Gastroesophageal sphincter (tissue), 4 donors: ENCODE measurements around the gene GOLGA6L9. TPM values are rescaled to one million over a fixed set of nuclear protein-coding genes. Genes with fewer than 3 reads are reported as not detected.
"Not testable (repeated sequence)": the region's sequence is repeated elsewhere in the genome, so short reads cannot be mapped to it uniquely, and the experiment has no call there.

Experiments used
- ATAC-seq: fragments of 150-250 bp; one replicate; pipeline ENCODE4 v1.9.1; 2016; ENCODE audit warnings: mild to moderate bottlenecking, moderate library complexity
- H3K27ac ChIP-seq, 4 donors: fragments of 200-600 bp; sonication (generic) in 3 of 4; 1 replicate in 3 of 4; 2 replicates in 1 of 4; pipeline ENCODE4 v1.5.1; 2016 to 2019
- H3K27me3 ChIP-seq: fragments of 200-600 bp; sonication (generic); one replicate; pipeline ENCODE4 v1.5.1; 2019
- H3K36me3 ChIP-seq, 2 donors: fragments of 200-600 bp; sonication (generic); one replicate each; pipeline ENCODE4 v1.5.1; 2019; ENCODE audit warnings: control low read depth in 1 of 2
- H3K4me1 ChIP-seq, 3 donors: fragments of 200-600 bp; sonication (generic); 1 replicate in 2 of 3; 2 replicates in 1 of 3; pipeline ENCODE4 v1.5.1; 2016 to 2019; ENCODE audit warnings: control low read depth in 2 of 3
- H3K4me3 ChIP-seq, 2 donors: fragments of 200-600 bp; sonication (generic); one replicate each; pipeline ENCODE4 v1.5.1; 2019; ENCODE audit warnings: mild to moderate bottlenecking in 1 of 2, moderate library complexity in 1 of 2
- H3K9me3 ChIP-seq, 3 donors: fragments of 200-600 bp; sonication (generic); one replicate each; pipeline ENCODE4 v1.5.1; 2017 to 2019; ENCODE audit warnings: control low read depth in 2 of 3
- CTCF ChIP-seq, 4 experiments: fragments of 200-600 bp in 2 of 4; fragments of 450-650 bp in 2 of 4; sonication (generic) in 1 of 4; IDR thresholded peaks; one replicate each; pipeline ENCODE4 v1.5.1; 2017 to 2019; ENCODE audit warnings: antibody characterized with exemption in 4 of 4, mild to moderate bottlenecking in 2 of 4, moderate library complexity in 2 of 4
- EP300 ChIP-seq: sonication (generic); formaldehyde crosslinking; IDR thresholded peaks from one replicate; pipeline ENCODE4 v1.6.1; 2017; ENCODE audit warnings: antibody characterized with exemption, mild to moderate bottlenecking
- POLR2A ChIP-seq, 2 donors: fragments of 450-650 bp; IDR thresholded peaks; one replicate each; pipeline ENCODE4 v1.6.1; 2017; ENCODE audit warnings: antibody characterized with exemption in 2 of 2, mild to moderate bottlenecking in 2 of 2, moderate library complexity in 1 of 2
- POLR2AphosphoS5 ChIP-seq: sonication (generic); formaldehyde crosslinking; IDR thresholded peaks from one replicate; pipeline ENCODE4 v1.6.1; 2017; ENCODE audit warnings: antibody characterized with exemption
- WGBS, 2 donors: methylation state at CpG; one replicate each; pipeline ENCODE4 v1.1.5; 2018; ENCODE audit warnings: low coverage in 1 of 2; 5-methylcytosine and 5-hydroxymethylcytosine counted together
- total RNA-seq, 4 donors: library from RNA; depleted of rRNA; stranded (reverse); fragments of >200 nt; gene quantifications; one replicate each; pipeline ENCODE4 v1.1.0, GENCODE V29; 2016

Gene GOLGA6L9
- total RNA-seq, 4 donors from 2014 or later, result 1.4 to 6.7 (median 2.6) TPM

- ATAC-seq, result no peak
Observed at GRCh38 chr15:82398785-82399184, 30.8 kb upstream of the GOLGA6L9 start.

GRCh38 chr15:82399366-82400103 lies 30.1 kb upstream of the GOLGA6L9 start:
- not testable (repeated sequence) for H3K27ac ChIP-seq, H3K36me3 ChIP-seq, H3K4me1 ChIP-seq, ATAC-seq, H3K9me3 ChIP-seq, H3K4me3 ChIP-seq, H3K27me3 ChIP-seq
- WGBS, 2 donors, result 83 to 90% methylated on average over 4 to 5 of the region's 5 CpGs

More at GRCh38 chr15:82398785-82399184, 30.8 kb upstream of the GOLGA6L9 start:
- H3K4me1 ChIP-seq, result no peaks in the 10 kb centered on the region
- WGBS, 2 donors, result no CpG with 5 or more reads among the region's 1 CpG
- TF ChIP-seq POLR2A (IDR thresholded peaks at IDR 0.05), result no peak
- no peak for TF ChIP-seq POLR2AphosphoS5
- no peak for TF ChIP-seq EP300
- TF ChIP-seq CTCF (IDR thresholded peaks at IDR 0.05), result no peak
- no peaks in the 10 kb centered on the region for H3K27me3 ChIP-seq
- no peaks in the 10 kb centered on the region for H3K9me3 ChIP-seq
- no peaks in the 10 kb centered on the region for H3K36me3 ChIP-seq
- H3K4me3 ChIP-seq, result no peak overlapping the region
- no peak overlapping the region for H3K27ac ChIP-seq

- H3K27me3 ChIP-seq, H3K4me1 ChIP-seq, H3K9me3 ChIP-seq, ATAC-seq, H3K4me3 ChIP-seq, H3K27ac ChIP-seq: not testable (repeated sequence)
- WGBS, 2 donors, result 57 to 92% methylated on average over 1 to 6 of the region's 6 CpGs
- peaks cover 0 to 10% of the 10 kb centered on the region in 2 donors for H3K36me3 ChIP-seq
Observed at GRCh38 chr15:82401918-82402317, 27.7 kb upstream of the GOLGA6L9 start.

- not testable (repeated sequence) for H3K4me3 ChIP-seq, H3K9me3 ChIP-seq, H3K27ac ChIP-seq, H3K27me3 ChIP-seq, ATAC-seq, H3K4me1 ChIP-seq
- peaks cover 0 to 10% of the 10 kb centered on the region in 2 donors for H3K36me3 ChIP-seq
- WGBS, 2 donors, result 100% methylated on average over 1 of the region's 1 CpG; no CpG with 5 or more reads in 1 of the 2 donors
Observed at GRCh38 chr15:82402341-82402740, 27.3 kb upstream of the GOLGA6L9 start.

GRCh38 chr15:82406211-82406610 lies 23.4 kb upstream of the GOLGA6L9 start:
- not testable (repeated sequence) for H3K27ac ChIP-seq, ATAC-seq, H3K27me3 ChIP-seq, H3K9me3 ChIP-seq, H3K4me3 ChIP-seq, H3K4me1 ChIP-seq
- H3K36me3 ChIP-seq, result peaks cover 0 to 10% of the 10 kb centered on the region in 2 donors
- WGBS, 2 donors, result 61 to 89% methylated on average over 2 of the region's 2 CpGs

GRCh38 chr15:82410306-82410705 lies 19.3 kb upstream of the GOLGA6L9 start:
- H3K4me3 ChIP-seq, H3K4me1 ChIP-seq, H3K9me3 ChIP-seq, ATAC-seq, H3K27me3 ChIP-seq, H3K36me3 ChIP-seq, H3K27ac ChIP-seq: not testable (repeated sequence)
- 68 to 100% methylated on average over 2 to 4 of the region's 4 CpGs for WGBS, 2 donors

GRCh38 chr15:82411595-82411994 lies 18.0 kb upstream of the GOLGA6L9 start:
- not testable (repeated sequence) for H3K9me3 ChIP-seq, H3K27ac ChIP-seq
- 83 to 86% methylated on average over 1 of the region's 1 CpG for WGBS, 2 donors

GRCh38 chr15:82414525-82415191 lies 15.0 kb upstream of the GOLGA6L9 start:
- not testable (repeated sequence) for ATAC-seq, H3K9me3 ChIP-seq, H3K36me3 ChIP-seq, H3K4me1 ChIP-seq, H3K27ac ChIP-seq, H3K4me3 ChIP-seq, H3K27me3 ChIP-seq
- WGBS, 2 donors, result 39 to 48% methylated on average over 3 to 6 of the region's 6 CpGs

More at GRCh38 chr15:82411595-82411994, 18.0 kb upstream of the GOLGA6L9 start:
- H3K36me3 ChIP-seq, H3K4me1 ChIP-seq, H3K4me3 ChIP-seq, H3K27me3 ChIP-seq, ATAC-seq: not testable (repeated sequence)

- not testable (repeated sequence) for H3K36me3 ChIP-seq, ATAC-seq, H3K27me3 ChIP-seq, H3K27ac ChIP-seq, H3K9me3 ChIP-seq, H3K4me1 ChIP-seq, H3K4me3 ChIP-seq
- 90% methylated on average over 2 of the region's 2 CpGs; no CpG with 5 or more reads in 1 of the 2 donors for WGBS, 2 donors
Observed at GRCh38 chr15:82420516-82420915, 9.1 kb upstream of the GOLGA6L9 start.

- not testable (repeated sequence) for H3K27ac ChIP-seq, H3K4me3 ChIP-seq, H3K9me3 ChIP-seq, H3K36me3 ChIP-seq, H3K27me3 ChIP-seq, H3K4me1 ChIP-seq, ATAC-seq
- no CpG with 5 or more reads among the region's 1 CpG for WGBS, 2 donors
Observed at GRCh38 chr15:82420966-82421365, 8.7 kb upstream of the GOLGA6L9 start.

GRCh38 chr15:82427117-82427516 lies 2.5 kb upstream of the GOLGA6L9 start:
- no CpG with 5 or more reads among the region's 1 CpG for WGBS, 2 donors
- not testable (repeated sequence) for H3K4me1 ChIP-seq, H3K27ac ChIP-seq, H3K27me3 ChIP-seq, H3K36me3 ChIP-seq, H3K4me3 ChIP-seq, ATAC-seq, H3K9me3 ChIP-seq

GRCh38 chr15:82445420-82445819 lies 15.8 kb downstream of the GOLGA6L9 start:
- peak overlapping the region; percentile 66 to 99 (median 82) for H3K27ac ChIP-seq
- H3K9me3 ChIP-seq, H3K4me1 ChIP-seq, H3K27me3 ChIP-seq, ATAC-seq, H3K36me3 ChIP-seq: not testable (repeated sequence)
- H3K4me3 ChIP-seq, result peak overlapping the region; percentile 51 to 98
- WGBS, 2 donors, result no CpG with 5 or more reads among the region's 32 CpGs
